Measurements from ENCODE around the gene CEP120.

Gene CEP120

GRCh38 chr5:123452401-123452800 is 29.2 kb upstream of the CEP120 start:
- no peaks in the 10 kb centered on the region for H3K27me3 ChIP-seq (ENCODE audit: control insufficient read depth in 1 of 2, insufficient read depth in 2 of 2, low read length in 2 of 2)
- H3K9ac ChIP-seq (ENCODE audit: low read depth in 1 of 2, low read length in 2 of 2), result no peak overlapping the region
- H3K36me3 ChIP-seq (ENCODE audit: control insufficient read depth in 1 of 2, insufficient read depth in 2 of 2, low read length in 2 of 2), result no peaks in the 10 kb centered on the region
- H3K4me1 ChIP-seq (ENCODE audit: control insufficient read depth in 1 of 2, insufficient read depth in 2 of 2, low read length in 2 of 2), result peaks cover 32 to 48% of the 10 kb centered on the region in 2 donors
- no peaks in the 10 kb centered on the region for H3K9me3 ChIP-seq (ENCODE audit: control insufficient read depth in 1 of 2, low read length in 2 of 2)
- no peak overlapping the region for H3K4me3 ChIP-seq (ENCODE audit: low read depth in 1 of 2, low read length in 2 of 2)
- H3K27ac ChIP-seq (ENCODE audit: low read depth, low read length), result no peak overlapping the region

- H3K27me3 ChIP-seq (ENCODE audit: control insufficient read depth in 1 of 2, insufficient read depth in 2 of 2, low read length in 2 of 2), result no peaks in the 10 kb centered on the region
- no peaks in the 10 kb centered on the region for H3K9me3 ChIP-seq (ENCODE audit: control insufficient read depth in 1 of 2, low read length in 2 of 2)
- no peak overlapping the region for H3K4me3 ChIP-seq (ENCODE audit: low read depth in 1 of 2, low read length in 2 of 2)
- H3K4me1 ChIP-seq (ENCODE audit: control insufficient read depth in 1 of 2, insufficient read depth in 2 of 2, low read length in 2 of 2), result peaks cover 30 to 42% of the 10 kb centered on the region in 2 donors
- H3K27ac ChIP-seq (ENCODE audit: low read depth, low read length), result no peak overlapping the region
- no peaks in the 10 kb centered on the region for H3K36me3 ChIP-seq (ENCODE audit: control insufficient read depth in 1 of 2, insufficient read depth in 2 of 2, low read length in 2 of 2)
- no peak overlapping the region for H3K9ac ChIP-seq (ENCODE audit: low read depth in 1 of 2, low read length in 2 of 2)
Observed at GRCh38 chr5:123451047-123451446, 27.8 kb upstream of the CEP120 start.

GRCh38 chr5:123450640-123451039 is 27.4 kb upstream of the CEP120 start:
- H3K36me3 ChIP-seq (ENCODE audit: control insufficient read depth in 1 of 2, insufficient read depth in 2 of 2, low read length in 2 of 2), result no peaks in the 10 kb centered on the region
- H3K4me3 ChIP-seq (ENCODE audit: low read depth in 1 of 2, low read length in 2 of 2), result no peak overlapping the region
- H3K27me3 ChIP-seq (ENCODE audit: control insufficient read depth in 1 of 2, insufficient read depth in 2 of 2, low read length in 2 of 2), result no peaks in the 10 kb centered on the region
- no peak overlapping the region for H3K9ac ChIP-seq (ENCODE audit: low read depth in 1 of 2, low read length in 2 of 2)
- no peak overlapping the region for H3K27ac ChIP-seq (ENCODE audit: low read depth, low read length)
- peaks cover 26 to 38% of the 10 kb centered on the region in 2 donors for H3K4me1 ChIP-seq (ENCODE audit: control insufficient read depth in 1 of 2, insufficient read depth in 2 of 2, low read length in 2 of 2)
- H3K9me3 ChIP-seq (ENCODE audit: control insufficient read depth in 1 of 2, low read length in 2 of 2), result no peaks in the 10 kb centered on the region

- H3K9ac ChIP-seq (ENCODE audit: low read depth in 1 of 2, low read length in 2 of 2), result no peak overlapping the region
- H3K4me1 ChIP-seq (ENCODE audit: control insufficient read depth in 1 of 2, insufficient read depth in 2 of 2, low read length in 2 of 2), result peaks cover 25 to 35% of the 10 kb centered on the region in 2 donors
- H3K36me3 ChIP-seq (ENCODE audit: control insufficient read depth in 1 of 2, insufficient read depth in 2 of 2, low read length in 2 of 2), result no peaks in the 10 kb centered on the region
- no peaks in the 10 kb centered on the region for H3K9me3 ChIP-seq (ENCODE audit: control insufficient read depth in 1 of 2, low read length in 2 of 2)
- no peak overlapping the region for H3K4me3 ChIP-seq (ENCODE audit: low read depth in 1 of 2, low read length in 2 of 2)
- no peak overlapping the region for H3K27ac ChIP-seq (ENCODE audit: low read depth, low read length)
- H3K27me3 ChIP-seq (ENCODE audit: control insufficient read depth in 1 of 2, insufficient read depth in 2 of 2, low read length in 2 of 2), result no peaks in the 10 kb centered on the region
Observed at GRCh38 chr5:123450114-123450513, 26.9 kb upstream of the CEP120 start.

- Histone ChIP-seq H3K36me3 (ENCODE audit: control insufficient read depth in 1 of 2, insufficient read depth in 2 of 2, low read length in 2 of 2) (no peaks in the 10 kb centered on the region), H3K27me3 (ENCODE audit: control insufficient read depth in 1 of 2, insufficient read depth in 2 of 2, low read length in 2 of 2) (no peaks in the 10 kb centered on the region), H3K27ac (ENCODE audit: low read depth, low read length) (no peak overlapping the region), H3K4me1 (ENCODE audit: control insufficient read depth in 1 of 2, insufficient read depth in 2 of 2, low read length in 2 of 2) (peaks cover 21 to 29% of the 10 kb centered on the region in 2 donors), H3K9ac (ENCODE audit: low read depth in 1 of 2, low read length in 2 of 2) (no peak overlapping the region), H3K4me3 (ENCODE audit: low read depth in 1 of 2, low read length in 2 of 2) (no peak overlapping the region), H3K9me3 (ENCODE audit: control insufficient read depth in 1 of 2, low read length in 2 of 2) (no peaks in the 10 kb centered on the region)
Observed at GRCh38 chr5:123449424-123449974, 26.3 kb upstream of the CEP120 start.

- Histone ChIP-seq H3K27ac (ENCODE audit: low read depth, low read length) (no peak overlapping the region), H3K9ac (ENCODE audit: low read depth in 1 of 2, low read length in 2 of 2) (no peak overlapping the region), H3K36me3 (ENCODE audit: control insufficient read depth in 1 of 2, insufficient read depth in 2 of 2, low read length in 2 of 2) (no peaks in the 10 kb centered on the region), H3K27me3 (ENCODE audit: control insufficient read depth in 1 of 2, insufficient read depth in 2 of 2, low read length in 2 of 2) (no peaks in the 10 kb centered on the region), H3K4me3 (ENCODE audit: low read depth in 1 of 2, low read length in 2 of 2) (no peak overlapping the region), H3K9me3 (ENCODE audit: control insufficient read depth in 1 of 2, low read length in 2 of 2) (no peaks in the 10 kb centered on the region), H3K4me1 (ENCODE audit: control insufficient read depth in 1 of 2, insufficient read depth in 2 of 2, low read length in 2 of 2) (peaks cover 14 to 22% of the 10 kb centered on the region in 2 donors)
Observed at GRCh38 chr5:123448743-123449142, 25.5 kb upstream of the CEP120 start.

GRCh38 chr5:123448017-123448617 is 24.9 kb upstream of the CEP120 start:
- Histone ChIP-seq H3K9ac (ENCODE audit: low read depth in 1 of 2, low read length in 2 of 2) (no peak overlapping the region), H3K4me3 (ENCODE audit: low read depth in 1 of 2, low read length in 2 of 2) (peak overlapping the region in 1 of 2 donors; percentile 45), H3K27me3 (ENCODE audit: control insufficient read depth in 1 of 2, insufficient read depth in 2 of 2, low read length in 2 of 2) (no peaks in the 10 kb centered on the region), H3K4me1 (ENCODE audit: control insufficient read depth in 1 of 2, insufficient read depth in 2 of 2, low read length in 2 of 2) (peaks cover 13 to 20% of the 10 kb centered on the region in 2 donors), H3K27ac (ENCODE audit: low read depth, low read length) (no peak overlapping the region), H3K9me3 (ENCODE audit: control insufficient read depth in 1 of 2, low read length in 2 of 2) (no peaks in the 10 kb centered on the region), H3K36me3 (ENCODE audit: control insufficient read depth in 1 of 2, insufficient read depth in 2 of 2, low read length in 2 of 2) (no peaks in the 10 kb centered on the region)

- H3K36me3 ChIP-seq (ENCODE audit: control insufficient read depth in 1 of 2, insufficient read depth in 2 of 2, low read length in 2 of 2), result no peaks in the 10 kb centered on the region
- no peak overlapping the region for H3K4me3 ChIP-seq (ENCODE audit: low read depth in 1 of 2, low read length in 2 of 2)
- H3K9me3 ChIP-seq (ENCODE audit: control insufficient read depth in 1 of 2, low read length in 2 of 2), result no peaks in the 10 kb centered on the region
Observed at GRCh38 chr5:123444016-123444415, 20.8 kb upstream of the CEP120 start.

GRCh38 chr5:123441408-123441807 is 18.2 kb upstream of the CEP120 start:
- H3K36me3 ChIP-seq (ENCODE audit: control insufficient read depth in 1 of 2, insufficient read depth in 2 of 2, low read length in 2 of 2), result no peaks in the 10 kb centered on the region
- no peak overlapping the region for H3K4me3 ChIP-seq (ENCODE audit: low read depth in 1 of 2, low read length in 2 of 2)
- H3K4me1 ChIP-seq (ENCODE audit: control insufficient read depth in 1 of 2, insufficient read depth in 2 of 2, low read length in 2 of 2), result no peaks in the 10 kb centered on the region
- H3K27me3 ChIP-seq (ENCODE audit: control insufficient read depth in 1 of 2, insufficient read depth in 2 of 2, low read length in 2 of 2), result no peaks in the 10 kb centered on the region
- no peak overlapping the region for H3K9ac ChIP-seq (ENCODE audit: low read depth in 1 of 2, low read length in 2 of 2)
- H3K27ac ChIP-seq (ENCODE audit: low read depth, low read length), result no peak overlapping the region
- H3K9me3 ChIP-seq (ENCODE audit: control insufficient read depth in 1 of 2, low read length in 2 of 2), result no peaks in the 10 kb centered on the region

More at GRCh38 chr5:123444016-123444415, 20.8 kb upstream of the CEP120 start:
- H3K9ac ChIP-seq (ENCODE audit: low read depth in 1 of 2, low read length in 2 of 2), result no peak overlapping the region
- no peak overlapping the region for H3K27ac ChIP-seq (ENCODE audit: low read depth, low read length)
- H3K27me3 ChIP-seq (ENCODE audit: control insufficient read depth in 1 of 2, insufficient read depth in 2 of 2, low read length in 2 of 2), result no peaks in the 10 kb centered on the region
- H3K4me1 ChIP-seq (ENCODE audit: control insufficient read depth in 1 of 2, insufficient read depth in 2 of 2, low read length in 2 of 2), result peaks cover 0 to 7% of the 10 kb centered on the region in 2 donors

GRCh38 chr5:123440456-123441181 is 17.4 kb upstream of the CEP120 start:
- Histone ChIP-seq H3K27ac (ENCODE audit: low read depth, low read length) (no peak overlapping the region), H3K9ac (ENCODE audit: low read depth in 1 of 2, low read length in 2 of 2) (no peak overlapping the region), H3K4me3 (ENCODE audit: low read depth in 1 of 2, low read length in 2 of 2) (no peak overlapping the region), H3K4me1 (ENCODE audit: control insufficient read depth in 1 of 2, insufficient read depth in 2 of 2, low read length in 2 of 2) (no peaks in the 10 kb centered on the region), H3K27me3 (ENCODE audit: control insufficient read depth in 1 of 2, insufficient read depth in 2 of 2, low read length in 2 of 2) (no peaks in the 10 kb centered on the region), H3K36me3 (ENCODE audit: control insufficient read depth in 1 of 2, insufficient read depth in 2 of 2, low read length in 2 of 2) (no peaks in the 10 kb centered on the region), H3K9me3 (ENCODE audit: control insufficient read depth in 1 of 2, low read length in 2 of 2) (no peaks in the 10 kb centered on the region)
